Anterior cingulate cortex (tissue), 58 donors: ENCODE data around the gene SBF2.

Experiments used
- DNase-seq, 58 donors: peaks; one replicate each; lab custom pipeline; 2025; lab: John Stamatoyannopoulos, UW

The SBF2 gene

DNA sequence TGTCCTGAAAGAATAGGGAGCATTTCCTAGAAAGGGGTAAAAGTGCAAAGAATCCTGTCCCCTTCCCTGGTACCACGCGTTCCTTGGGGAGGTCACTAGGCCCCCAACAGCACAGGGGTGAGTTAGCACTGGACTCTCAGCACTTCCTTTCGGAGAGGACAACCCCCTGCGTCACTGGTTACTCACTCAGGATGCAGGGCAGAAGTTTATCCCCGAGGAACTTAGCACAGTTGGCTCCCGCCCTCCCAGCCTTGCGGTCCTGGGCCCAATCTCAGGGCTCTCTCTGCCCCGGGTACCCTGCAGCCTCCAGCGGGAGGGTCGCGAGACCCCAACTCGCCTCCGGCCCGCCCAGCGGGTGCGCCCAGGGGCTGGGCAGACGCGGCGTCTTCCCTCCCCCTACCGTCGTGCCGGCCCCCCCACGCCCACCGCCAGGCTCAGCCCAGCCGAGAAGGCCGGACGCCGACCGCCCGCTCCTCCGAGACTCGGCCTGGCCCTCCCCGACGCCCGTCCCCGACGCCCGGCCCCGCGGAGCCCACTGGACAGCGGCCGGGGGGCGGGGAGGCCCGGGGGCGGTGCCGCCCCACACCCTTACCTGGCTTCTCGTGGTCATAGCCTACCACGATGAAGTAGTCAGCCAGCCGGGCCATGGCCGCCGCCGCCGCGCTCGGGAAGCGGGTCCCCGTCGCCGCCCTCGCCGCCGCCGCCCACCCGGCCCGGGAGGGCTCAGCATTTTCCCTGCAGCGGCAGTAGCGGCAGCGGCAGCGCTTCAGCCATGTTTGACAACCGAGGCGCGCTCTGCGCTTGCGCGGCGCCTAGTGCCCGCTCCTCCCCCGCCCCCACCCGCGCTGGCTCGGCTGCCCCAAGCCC lies at the start of gene SBF2:
SBF2 (minus strand) TSS at position 797 of the 867 bp plus-strand sequence; CDS start at position 647, 150 bp downstream.
- DNase-seq: peak in 54 of 58 donors; percentile 30 to 85 (median 75)

DNA sequence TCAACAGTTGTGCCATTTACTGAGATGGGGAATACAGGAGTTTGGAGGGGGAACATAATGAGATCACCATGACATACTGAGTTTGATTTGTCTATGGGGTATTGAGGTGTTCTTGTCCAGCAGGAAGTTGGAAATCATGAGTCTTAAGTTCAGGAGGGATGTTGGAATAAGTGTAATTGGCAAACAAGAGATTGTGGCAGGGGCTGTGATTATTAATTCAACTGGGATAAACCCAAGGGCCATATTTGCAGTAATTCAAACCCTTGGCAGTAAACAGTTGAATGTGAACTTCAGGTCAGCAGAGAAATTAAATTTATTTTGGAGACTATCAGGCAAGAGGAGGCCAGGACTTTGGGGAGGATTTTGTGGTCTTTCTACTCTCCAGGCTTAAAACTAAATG lies 44.3 kb upstream of the SBF2 start:
- DNase-seq: no peak

DNA sequence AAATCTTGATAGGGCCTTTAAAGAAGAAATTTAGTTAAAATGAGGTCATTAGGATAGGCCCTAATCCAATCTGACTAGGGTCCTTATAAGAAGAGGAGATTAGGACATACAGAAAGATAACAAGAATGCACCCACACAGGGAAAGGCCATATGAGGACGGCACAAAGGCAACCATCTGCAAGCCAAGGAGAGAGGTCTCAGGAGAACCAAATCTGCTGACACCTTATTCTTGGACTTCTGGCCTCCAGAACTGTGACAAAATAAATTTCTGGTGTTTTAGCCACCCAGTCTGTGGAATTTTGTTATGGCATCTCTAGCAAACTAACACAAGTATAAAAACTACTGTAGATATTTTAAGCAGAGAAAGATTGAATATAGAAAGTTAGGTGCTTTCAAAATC lies 39.5 kb upstream of the SBF2 start:
- no peak for DNase-seq

DNA sequence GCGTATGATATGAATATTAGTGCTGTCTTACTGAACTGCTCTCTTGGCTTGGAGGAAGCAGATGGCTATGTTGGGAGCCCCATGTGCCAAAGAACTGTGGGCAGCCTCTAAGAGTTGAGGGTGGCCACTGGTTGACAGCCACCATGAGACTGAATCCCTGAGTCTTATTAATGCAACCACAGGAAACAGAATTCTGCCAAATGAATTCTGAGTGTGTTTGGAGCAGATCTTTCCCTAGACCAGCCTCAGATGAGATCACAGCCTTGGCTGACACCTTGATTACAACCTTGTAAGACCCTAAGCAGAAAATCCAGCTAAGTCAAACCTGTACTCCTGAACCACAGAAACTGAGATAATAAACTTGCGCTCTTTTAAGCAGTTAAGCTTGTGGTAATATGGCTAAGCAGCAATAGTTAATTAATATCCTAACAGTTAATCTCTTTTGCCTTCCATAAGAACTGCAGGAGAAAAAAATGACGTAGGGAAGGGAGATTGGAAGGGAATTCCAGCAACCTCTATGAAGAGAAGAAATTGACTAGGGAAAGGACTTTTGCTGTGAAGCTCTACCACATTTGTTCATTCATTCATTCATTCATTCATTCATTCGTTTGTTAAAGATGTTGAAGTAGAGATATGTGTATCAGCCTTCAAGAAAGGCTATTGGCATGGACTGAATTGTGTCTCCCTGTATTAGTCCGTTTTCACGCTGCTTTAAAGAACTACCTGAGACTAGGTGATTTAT lies 37.7 kb upstream of the SBF2 start:
- DNase-seq: no peak

DNA sequence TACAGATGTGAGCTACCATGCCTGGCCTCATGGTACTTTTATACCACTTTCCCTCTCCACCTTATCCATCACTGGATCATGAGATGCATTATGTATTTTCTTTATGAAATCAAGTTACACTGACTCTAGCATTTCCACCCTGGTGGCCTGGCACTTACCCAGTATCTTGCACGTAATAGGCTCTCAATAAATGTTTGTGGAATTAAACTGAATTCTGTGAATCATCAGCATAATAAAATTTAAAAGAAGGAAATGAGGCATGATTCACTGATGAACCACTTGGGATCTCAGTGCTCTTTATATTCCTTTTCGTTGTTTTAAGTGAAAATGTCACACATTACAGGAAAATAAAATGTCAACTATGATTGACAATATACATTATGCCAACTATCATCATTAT lies 35.9 kb upstream of the SBF2 start:
- DNase-seq: no peak

DNA sequence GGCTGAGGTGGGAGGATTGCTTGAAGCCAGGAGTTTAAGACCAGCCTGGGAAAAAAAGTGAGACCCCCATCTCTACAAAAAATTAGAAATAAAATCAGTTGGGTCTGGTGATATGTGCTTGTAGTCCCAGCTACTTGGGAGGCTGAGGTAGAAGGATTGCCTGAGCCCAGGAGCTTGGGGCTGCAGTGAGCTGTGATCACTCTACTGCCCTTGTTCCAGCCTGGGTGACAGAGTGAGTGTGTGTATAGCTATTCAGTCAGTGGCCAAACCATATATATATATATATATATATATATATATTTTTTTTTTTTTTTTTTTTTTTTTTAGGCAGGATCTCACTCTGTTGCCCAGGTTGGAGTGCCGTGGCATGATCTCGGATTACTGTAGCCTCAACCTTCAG lies 35.3 kb upstream of the SBF2 start:
- no peak for DNase-seq

DNA sequence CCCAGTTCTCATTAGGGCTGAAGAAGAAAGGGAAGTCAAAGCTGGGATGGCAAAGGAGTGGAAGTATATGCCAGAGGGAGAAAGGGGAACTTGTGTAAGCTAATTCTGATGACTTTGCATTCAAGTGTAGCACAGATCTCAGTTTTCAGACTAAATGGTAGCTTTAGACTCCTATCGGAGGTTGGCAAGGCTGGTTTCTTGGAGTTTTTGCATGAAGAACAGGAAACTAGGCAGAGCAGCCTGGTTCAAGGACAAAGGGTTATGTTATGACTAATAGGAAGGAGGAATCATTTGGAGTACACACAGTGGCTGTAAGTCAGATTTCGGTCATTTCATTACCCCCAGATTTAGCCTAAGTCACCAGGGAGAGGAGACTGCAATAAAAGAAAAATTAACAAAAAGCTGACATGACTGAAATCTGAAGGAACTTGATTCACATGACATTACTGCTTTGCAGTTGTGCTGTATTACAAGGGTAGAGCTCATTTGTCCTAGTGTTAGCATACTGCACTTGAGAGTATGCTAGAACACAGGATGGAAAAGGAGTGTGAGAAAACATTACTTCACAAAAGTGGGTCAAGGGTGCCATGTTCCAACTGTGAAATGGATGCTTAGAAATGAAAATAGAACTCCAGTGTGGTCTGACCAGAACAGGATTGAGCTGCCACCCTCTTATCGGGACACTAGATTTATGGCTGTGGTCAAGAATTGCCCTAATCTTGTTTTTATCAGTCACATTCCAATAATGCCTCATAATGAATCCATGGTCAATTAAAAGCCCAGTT lies 34.5 kb upstream of the SBF2 start:
- no peak for DNase-seq

DNA sequence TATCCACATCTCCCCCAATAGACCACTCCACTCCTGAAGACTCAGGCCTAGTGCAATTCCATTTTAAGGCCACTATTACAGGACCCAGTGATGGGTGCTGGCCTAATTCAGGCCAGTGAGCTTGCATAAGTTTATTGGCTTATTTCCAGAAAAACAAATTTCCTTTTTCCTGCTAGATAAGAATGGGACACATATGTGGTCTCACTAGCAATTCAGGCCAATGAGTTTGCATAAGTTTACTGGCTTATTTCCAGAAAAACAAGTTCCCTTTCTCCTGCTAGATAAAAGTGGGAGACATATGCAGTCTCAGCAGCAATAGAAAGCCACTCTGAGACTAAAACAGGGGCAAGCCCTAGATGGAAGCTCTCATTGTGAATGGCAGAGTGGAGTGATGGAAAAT lies 33.2 kb upstream of the SBF2 start:
- no peak for DNase-seq

DNA sequence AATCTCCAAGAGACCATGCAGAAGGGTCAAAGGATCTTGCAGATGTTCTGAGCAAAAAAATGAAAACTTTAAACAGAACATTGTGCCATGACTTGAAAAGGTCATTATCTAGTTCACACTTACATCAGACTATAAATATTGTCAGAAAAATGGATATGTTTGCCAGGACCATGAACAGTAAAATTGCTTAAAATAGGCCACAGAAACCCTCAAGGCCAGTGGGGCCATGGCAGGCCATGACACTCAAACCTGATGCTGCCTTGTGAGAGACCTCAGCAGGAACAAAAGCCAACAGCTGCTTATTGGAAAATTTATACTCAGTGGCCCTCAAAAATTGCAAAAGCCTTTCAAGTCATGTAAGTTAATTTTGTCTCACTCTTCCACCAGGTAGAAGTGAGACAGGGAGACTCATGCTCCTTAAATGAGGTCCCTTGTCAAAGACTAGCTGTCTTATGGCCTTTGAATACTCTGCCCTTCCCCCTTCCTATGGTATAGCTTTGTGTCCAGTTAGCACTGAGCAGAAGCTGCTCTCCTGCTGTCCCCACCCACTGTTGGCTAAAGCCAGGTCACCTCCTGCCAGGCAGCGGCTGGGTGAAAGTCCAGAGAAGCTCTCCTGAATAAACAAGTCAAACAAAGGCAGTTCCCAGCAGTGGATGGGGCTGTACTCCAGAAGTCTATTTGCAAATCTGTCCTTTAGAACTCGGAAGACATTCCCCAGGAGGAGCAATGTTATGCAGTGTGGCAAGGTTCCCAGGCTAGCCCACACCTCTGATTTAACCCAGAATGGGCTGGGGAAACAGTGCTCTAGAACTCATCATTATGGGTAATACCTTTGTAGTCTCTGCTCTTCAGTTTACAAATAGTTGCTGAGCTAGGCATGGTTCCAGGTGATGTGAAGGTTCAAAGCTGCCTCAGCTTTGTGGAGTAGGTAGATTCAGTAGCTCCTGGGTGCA lies 32.3 kb upstream of the SBF2 start:
- DNase-seq: peak in 1 of 58 donors; percentile 55

DNA sequence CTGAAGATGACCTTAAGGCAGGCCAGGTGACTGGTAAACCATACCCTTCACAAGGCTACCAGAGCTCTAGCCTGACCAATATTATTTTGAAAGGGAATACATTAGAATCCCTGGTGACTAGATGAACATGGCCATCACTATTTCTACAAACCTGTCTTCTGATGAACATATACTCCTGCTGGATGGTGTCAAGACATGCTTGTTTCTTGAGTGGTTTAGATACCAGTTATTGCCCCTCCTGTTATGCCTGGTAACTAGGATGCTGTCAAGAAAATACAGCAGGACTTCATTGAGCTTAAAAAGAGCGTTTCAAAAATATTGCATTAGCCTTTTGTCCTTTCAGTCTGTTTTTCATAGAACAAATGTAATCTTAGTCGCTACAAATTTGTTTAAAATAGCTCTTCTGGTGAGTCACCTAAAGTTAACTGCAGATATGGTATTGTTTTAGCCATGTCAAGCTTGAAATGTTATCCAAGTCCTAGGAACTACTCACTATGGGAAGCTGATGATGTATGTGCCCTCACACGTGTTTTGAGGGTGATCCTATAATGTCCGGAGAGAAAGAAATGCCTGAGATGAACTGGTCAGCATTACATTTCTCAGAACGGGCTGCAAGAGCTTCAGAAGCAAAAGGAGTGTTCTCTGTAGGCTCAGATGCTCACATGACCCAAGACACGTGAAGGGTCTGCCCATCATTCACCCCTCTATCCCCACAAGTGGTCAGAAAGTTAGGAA lies 31.4 kb upstream of the SBF2 start:
- DNase-seq: no peak

DNA sequence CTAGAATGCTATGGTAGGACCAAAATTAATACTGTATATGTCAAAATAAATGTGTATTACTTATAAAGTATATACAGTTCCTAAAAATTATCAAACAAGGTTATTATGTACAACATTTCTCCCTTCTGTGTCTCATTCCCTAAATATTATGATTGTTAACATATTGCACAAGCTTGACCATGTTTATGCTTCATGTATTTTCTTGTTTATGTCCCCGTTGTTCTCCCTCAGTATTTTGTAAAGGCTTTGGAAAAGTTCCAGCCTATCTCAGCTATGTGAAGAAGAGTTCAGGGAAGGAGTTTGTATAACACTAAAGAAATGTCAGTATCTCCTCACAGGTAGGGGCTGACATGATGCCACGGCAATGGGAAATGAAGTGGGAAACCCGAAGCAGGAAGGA lies 30.5 kb upstream of the SBF2 start:
- DNase-seq: no peak

DNA sequence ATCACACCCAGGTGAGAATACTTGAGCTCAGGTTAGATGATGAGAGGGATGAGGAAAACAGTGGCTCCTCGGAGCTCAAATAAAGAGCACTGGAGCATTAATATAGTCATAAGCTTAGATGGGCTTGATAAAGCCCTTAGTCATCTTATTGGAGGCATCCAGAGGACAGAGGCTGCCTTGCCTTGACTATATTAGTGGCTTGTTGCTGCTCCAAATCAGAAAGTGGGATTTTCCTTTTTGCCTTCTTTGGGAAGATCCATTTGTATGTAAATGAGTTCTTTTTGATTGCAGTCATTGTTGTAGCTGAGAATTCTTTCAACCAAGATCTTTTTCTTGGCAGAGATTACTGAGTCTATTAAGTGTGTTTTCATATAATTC lies 29.8 kb upstream of the SBF2 start:
- no peak for DNase-seq

DNA sequence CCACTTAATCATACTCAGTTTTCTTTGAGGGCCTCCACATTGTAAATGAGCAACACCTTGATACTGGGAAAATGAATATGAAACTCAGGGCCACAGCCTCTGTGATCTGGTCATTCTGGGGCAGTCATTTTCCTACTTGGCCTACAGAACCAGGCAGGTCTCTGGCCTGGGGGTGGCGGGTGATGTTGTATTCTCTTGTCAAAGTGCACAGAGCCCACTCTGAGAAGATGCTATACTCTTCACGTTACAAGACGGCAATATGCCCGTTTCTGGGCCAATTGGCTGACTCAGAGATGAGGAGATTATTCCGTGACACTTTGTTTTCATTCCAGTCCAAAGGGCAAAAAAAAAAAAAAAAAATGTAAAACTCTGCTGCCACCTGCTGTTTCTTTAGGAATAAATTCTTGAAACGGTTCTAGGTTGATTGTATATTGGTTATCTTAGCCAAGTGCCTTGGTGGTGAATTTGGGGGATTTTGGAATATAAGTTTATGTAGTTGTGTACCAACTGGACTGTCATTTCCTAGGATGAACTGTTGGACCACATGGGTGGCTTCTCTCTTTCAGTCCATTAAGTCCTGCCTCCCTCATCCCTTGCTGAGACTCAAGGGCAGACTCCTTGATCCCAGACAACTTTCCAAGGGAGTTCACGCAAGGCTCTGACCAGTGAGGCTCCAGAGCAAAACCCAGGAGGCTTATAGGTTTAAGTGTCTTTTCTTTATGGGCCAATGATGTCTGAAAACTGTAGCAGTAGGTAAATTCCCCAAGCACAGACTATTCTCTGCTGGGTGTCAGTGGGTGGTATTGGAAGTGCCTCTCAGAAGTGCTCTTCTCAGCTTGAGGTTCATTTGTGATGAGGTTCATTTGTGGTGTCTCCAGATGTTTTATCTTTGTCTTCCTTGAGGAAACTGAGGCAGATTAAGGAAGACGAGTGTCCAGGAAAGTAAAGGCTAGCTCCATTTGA lies 29.1 kb upstream of the SBF2 start:
- DNase-seq: peak in 3 of 58 donors; percentile 20 to 44 (median 21)

DNA sequence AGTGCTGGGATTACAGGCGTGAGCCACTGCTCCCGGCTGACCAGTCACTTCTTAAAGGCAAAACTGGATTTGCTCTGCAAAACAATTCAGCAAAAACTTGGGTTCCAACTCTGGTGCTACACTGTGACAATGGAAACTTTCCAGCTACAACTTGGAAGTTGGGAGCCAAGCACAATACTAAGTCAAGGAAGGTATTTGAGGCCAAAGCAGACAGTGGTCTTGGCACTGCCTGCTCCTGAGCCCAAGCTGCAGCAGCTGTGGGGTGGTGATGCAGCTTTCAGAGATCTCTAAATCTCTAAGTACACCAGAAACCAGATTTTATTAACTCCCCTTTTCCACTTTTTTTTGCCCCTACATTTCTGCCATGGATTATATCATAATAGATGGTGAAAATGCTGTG lies 28.4 kb upstream of the SBF2 start:
- no peak for DNase-seq

DNA sequence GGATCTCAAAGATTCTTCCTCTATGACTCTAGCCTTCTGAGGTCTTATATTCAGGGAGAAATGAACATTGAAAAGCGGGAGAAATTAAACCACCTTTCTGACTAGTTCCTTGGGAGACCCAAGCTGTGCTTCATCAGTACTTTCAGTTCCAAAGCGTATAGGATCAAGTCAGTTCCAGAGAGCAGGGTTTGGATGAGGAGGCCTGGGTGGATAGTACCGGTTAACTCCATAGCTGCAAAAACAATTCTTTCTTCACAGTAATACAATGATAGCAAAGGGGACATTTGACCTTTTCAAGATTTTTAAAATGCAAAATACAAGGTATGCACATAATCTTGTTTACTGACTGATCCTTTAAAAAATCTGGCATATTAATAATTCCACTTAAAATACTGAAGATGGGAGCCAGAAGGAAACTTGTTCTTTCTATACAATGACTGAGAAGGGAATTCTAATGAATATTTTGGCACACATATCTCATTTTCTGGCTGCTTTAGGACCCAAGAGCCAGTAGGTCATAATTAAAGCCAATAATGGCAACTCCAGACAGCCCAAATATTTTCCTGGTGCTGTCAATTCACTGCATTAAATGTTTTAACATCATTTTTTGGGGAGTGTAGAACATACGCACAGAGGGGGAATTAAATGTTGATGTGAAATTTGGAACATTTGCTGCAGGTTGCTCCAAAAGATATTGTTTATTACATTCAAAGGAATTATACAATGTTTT lies 26.9 kb upstream of the SBF2 start:
- DNase-seq: no peak

DNA sequence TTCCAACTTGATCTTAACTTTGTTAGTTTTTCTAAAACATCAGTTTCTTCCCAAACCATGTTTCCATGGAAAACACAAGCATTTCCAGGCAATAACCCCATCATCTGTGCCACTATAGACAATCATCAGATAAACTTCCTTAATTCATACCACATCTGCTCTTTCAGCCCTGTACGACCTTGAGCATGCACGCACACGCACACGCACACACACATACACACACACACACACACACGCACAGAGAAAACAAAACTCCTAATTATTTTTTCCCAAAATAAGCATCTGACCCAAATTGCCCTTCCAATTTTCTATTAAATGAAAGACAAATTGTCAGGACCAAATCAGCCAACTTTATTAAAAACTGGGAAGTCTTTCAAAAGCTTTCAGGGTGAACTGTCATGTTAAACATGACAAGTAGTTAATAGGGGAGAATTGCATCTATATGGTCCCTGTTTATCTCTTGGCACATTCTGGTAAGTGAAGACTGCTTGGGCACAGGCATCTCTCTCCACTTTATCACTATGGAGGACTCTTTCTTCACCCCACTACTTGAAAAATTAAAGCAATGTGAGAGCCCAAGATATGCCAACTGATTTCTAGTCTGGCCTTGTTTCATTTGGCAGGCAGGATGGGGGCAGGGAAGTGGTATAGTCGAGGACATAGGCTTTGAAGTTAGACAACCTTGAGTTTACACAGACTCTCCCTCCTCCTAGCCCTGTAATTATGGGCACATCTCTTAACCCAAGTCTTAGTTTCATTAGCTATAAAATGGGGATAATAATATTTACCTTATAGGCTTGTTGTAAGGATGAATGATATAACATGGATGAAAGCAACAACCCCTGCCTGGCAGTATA lies 25.9 kb upstream of the SBF2 start:
- no peak for DNase-seq

DNA sequence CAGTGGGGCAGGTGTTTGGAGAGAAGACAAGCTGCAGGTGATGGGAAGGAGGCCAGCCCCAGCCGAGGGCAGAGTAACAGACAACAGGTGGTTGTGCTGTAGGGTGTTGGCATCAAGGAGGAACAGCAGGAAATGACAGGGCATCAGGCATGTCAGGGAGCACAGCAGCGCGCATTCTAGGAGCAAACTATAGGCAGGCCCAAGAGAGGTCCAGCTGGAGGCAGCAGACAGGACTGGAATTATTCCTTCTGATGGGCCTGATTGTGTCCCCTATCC lies 24.4 kb upstream of the SBF2 start:
- no peak for DNase-seq
